GM21576 (cell line): ENCODE results near the gene PAPOLB.
"Not testable (repeated sequence)": the region's sequence is repeated elsewhere in the genome, so short reads cannot be mapped to it uniquely, and the experiment has no call there.

Source experiments
- ATAC-seq: cut with Tn5 transposase; IDR thresholded peaks from one replicate; pipeline ENCODE4 v1.9.1; 2021; ENCODE audit warnings: mild to moderate bottlenecking, moderate library complexity; ENCODE audit not compliant: unreplicated experiment

The PAPOLB gene

DNA sequence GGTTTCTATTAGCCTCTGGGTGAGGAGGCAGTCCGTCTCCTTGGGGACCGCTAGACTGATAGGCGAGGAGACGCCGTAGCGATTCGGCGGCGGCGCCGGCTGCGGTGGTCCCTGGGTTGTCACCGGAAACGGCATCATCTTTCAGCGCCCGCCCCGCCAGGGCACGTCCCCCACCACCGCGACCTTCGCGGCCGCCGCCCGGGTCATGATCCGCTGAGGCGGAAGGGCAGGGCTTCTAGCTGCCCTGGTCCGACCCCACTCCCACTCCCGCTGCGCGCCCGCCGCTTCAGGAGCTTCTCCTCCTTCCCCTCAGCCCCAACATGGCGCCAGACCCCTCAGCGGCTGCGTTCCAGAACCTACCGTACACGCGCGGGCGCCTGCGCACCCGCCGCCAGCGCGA, at the start of gene PAPOLB:
PAPOLB (minus strand) TSS at position 358 of the 400 bp plus-strand sequence; CDS start at position 138, 220 bp downstream.
- no peak for ATAC-seq

DNA sequence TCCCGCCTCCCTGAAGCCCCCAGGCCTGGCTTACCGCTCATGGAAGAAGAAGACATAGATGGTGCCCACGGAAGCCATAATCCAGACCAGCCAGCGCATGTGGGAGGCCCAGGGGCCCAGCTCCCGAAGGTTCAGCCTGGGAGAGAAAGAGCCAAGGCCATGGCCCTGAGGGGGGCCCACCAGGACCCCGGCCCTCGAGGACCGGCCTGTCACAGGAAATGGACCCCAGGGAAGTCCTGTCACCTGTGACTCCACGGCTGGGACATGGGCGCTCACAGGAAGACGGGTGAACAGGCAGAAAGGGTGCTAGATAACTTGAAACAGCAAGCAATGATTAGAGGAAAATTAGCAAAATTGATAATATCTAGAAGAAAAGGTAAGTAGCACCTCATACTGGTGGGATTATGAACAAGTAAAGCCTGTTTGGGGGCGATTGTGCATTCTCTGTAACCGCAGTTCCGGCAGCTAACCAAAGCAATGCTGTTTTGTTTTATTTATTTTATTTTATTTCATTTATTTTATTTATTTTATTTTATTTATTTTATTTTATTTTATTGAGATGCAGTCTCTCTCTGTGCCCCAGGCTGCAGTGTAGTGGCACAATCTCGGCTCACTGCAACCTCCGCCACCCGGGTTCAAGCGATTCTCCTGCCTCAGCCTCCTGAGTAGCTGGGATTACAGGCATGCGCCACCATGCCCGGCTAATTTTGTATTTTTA, 49.4 kb upstream of the PAPOLB start:
- ATAC-seq: no peak

DNA sequence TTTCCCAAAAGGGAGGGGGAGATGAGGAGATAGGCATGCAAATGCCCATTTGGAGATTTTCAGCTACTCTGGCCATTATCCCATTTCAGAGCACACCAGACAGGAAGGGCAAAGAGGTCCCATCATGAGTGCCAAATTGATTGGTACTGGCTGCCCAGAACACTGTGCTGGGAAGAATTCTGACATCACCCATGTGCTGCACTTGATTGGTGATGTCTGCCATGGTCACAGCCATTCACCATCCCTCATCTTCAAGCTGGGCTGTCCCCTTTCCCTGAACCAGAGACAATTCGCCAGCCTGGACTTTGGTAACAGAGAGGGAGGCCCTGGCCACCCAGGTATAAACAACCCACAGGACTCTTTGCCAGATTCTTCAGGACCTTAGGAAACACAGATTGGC, 44.9 kb upstream of the PAPOLB start:
- no peak for ATAC-seq

DNA sequence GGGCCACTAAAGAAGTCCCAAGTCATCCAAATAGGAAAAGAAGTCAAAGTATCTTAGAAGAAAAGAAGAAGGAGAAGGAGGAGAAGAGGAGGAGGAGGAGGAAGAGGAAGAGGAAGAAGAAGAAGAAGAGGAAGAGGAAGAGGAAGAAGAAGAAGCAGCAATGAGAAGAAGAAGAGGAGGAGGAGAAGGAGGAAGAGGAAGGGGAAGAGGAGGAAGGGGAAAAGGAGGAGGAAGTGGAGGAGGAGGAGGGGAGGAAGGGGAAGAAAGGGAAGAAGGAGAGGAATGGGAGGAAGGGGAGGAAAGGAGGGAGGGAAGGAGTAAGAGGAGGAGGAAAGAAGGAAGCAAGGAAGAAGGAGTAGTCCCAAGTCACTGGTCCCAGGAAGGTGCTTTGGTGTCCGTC, 43.3 kb upstream of the PAPOLB start:
- ATAC-seq: no peak

DNA sequence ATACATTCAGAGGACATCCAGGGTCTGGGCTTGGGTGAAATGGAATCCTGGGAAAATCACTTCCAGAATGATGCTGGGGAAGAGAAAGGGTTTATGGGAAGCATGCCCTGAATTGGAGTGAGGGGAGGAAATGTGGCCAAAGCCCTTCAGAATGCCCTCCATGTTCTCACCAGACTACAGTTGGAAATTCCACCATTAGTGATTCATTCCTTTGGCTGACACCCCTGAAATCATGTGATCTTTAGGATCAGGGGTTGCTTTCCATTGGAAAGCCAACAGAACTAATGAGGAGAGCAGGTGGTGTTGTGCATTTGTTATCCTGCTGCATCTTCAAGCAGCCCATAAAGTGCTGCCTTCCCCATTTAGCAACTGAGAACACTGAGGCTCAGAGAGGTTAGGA, 42.5 kb upstream of the PAPOLB start:
- no peak for ATAC-seq

DNA sequence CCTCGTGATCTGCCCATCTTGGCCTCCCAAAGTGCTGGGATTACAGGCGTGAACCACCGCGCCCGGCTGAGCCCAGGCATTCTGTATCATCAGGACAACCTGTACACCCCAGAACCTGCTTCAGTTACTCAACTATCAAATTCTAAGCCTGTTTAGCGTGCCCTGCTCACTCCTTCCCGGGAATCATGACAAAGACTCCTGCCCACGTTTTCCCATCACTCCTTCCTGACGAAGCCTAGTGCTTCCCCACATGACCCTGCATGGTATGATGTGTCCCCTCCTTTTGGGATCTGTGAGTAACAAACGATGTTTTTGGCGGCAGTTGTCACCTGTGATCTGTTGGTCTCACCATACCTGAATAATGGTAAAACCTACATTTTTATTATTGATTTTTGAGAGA, 33.9 kb upstream of the PAPOLB start:
- ATAC-seq: no peak

DNA sequence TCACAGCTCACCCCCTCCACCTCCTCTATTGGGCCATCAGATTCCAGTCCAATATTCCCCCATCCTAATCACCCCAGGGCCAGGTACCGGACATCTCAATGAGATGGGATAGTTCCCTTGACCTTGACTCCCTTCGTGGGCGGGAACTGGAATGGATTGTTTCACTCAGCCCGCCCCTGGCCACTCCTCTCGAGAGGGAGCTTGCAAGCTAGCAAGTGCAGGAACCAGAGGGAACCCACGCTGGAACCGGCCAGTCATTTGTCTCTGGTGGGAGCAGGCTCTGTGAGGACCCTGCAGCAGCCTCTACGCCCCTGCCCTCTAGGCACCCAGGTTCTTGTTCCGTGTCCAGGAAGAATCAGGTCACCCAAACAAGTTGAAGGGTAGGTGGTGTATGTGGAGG, 32.7 kb upstream of the PAPOLB start:
- ATAC-seq: no peak

DNA sequence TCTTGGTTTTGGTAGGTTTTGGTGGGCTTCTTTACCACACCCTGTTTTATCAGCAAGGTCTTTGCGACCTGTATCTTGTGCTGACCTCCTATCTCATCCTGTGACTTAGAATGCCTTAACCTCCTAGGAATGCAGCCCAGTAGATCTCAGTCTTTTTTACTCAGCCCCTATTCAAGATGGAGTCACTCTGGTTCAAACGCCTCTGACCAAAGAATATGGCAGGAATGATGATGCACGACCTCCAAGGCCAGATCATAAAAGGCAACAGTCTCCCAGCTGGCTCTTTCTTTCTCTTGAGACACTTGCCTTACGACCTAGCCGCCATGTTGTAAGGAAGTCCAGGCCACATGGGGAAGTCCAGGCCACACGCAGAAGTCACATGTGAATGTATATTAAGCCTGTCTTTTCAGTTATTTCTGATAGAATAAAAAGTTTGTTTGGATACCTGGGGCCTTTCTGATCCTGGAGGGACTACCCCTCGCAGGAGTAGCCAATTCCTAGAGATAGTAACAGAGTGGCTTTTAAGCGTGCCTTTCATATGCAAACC, 32.2 kb upstream of the PAPOLB start:
- no peak for ATAC-seq

DNA sequence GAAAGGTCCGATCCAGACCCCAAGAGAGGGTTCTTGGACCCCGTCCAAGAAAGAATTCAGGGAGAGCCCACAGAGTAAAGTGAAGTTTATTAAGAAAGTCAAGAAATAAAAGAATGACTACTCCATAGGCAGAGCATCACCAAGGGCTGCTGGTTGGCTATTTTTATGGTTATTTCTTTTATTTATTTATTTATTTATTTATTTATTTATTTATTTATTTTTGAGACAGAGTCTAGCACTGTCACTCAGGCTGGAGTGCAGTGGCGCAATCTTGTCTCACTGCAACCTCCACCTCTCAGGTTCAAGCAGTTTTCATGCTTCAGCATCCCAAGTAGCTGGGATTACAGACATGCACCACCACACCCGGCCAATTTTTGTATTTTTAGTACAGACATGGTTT, 31.4 kb upstream of the PAPOLB start:
- not testable (repeated sequence) for ATAC-seq

DNA sequence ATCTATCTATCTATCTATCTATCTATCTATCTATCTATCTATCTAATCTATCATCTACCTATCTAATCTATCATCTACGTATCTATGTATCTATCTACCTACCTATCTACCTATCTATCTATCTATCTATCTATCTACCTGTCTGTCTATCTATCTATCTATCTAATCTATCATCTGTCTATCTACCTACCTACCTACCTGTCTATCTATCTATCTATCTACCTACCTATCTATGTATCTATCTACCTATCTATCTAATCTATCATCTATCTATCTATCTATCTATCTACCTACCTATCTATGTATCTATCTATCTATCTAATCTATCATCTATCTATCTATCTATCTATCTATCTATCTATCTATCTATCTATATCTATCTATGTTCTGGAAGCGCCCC, 29.7 kb upstream of the PAPOLB start:
- ATAC-seq: not testable (repeated sequence)

DNA sequence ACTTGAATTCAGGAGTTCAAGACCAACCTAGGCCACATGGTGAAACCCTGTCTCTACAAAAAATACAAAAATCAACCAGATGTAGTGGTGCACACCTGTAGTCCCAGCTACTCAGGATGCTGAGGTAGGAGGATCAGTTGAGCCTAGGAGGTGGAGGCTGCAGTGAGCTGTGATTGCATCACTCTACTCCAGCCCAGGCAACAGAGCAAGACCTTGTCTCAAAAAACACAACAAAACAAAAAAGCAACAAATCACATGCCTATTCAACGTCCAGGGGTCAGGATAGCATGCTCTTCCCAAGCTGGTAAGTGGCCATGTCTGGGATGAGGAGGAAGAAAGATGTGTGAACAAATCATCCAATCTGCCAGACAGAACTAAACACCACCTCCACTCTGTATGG, 27.9 kb upstream of the PAPOLB start:
- ATAC-seq: no peak

DNA sequence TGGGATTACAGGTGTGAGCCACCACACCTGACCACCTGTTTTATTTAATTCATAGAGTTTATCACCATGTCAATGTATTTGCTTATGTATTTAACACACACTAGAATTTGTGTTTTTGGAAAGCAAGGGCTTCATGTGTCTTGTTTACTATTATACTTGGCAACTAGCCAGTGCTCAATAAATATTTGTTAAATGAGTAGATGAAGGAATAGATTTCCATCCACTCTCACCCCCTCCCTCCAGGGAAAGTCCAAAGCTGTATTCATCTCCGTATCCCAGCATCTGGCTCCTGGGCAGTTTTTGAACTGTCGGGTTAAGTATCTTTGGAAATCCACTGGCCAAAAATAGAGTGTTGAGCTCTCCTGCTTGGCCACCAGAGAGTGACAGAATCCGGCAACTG, 26.3 kb upstream of the PAPOLB start:
- no peak for ATAC-seq

DNA sequence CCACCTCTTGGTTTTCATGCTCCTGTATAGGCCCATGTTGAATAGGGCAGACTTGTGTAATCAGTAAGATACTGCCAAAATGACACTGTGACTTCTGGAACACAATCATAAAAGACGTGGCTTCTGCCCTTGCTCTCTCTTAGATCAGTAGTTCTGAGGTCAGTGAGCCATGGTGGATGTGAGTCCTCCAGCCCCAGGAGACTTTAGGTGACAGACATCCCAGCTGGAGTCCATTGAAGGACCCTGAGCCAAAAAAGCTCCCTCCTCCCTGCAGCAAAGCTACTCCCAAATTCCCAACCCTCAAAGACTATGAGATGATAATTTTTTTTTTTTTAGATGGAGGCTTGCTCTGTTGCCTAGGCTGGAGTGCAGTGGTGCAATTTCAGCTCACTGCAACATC, 24.8 kb upstream of the PAPOLB start:
- no peak for ATAC-seq

DNA sequence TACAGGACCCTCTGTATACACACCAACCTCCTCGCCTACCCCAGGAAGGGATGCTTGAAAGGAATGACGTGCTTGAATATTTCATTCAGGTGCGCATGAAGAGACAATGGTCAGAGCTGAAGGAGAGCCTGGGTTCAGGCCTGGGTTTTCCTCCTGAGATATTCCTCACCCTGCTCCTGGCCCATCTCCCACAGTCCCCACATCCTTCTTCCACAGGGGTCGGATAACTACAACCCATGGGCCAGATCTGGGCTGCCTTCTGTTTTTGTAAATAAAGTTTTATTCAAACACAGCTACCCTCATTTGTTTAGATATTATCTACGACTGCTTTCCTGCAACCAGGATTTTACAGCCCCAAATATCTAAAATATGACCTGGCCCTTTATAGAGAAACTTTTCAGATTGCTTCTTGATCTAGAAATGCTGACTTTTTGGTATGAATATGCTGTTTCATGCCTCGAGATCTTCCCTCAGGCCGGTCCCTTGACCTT, 23.5 kb upstream of the PAPOLB start:
- no peak for ATAC-seq

DNA sequence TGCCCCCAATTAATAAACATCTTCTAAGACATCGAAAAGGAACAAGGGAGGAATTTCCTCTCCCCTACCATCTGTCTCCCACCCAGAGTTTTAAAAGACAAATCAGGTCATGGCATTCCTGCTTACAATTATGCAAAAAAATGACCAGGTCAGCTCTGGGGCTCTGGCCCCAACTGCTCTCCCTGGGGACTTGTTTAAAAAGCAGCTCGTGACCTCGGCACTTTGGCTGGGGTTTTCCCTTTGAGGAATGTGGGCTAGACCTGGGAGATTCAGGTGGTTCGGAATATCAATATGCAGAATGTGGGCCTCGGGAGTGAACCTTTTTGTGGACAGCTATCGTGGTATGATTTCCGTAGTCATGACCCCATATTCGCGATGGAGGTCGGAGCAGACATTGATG, 22.3 kb upstream of the PAPOLB start:
- no peak for ATAC-seq

DNA sequence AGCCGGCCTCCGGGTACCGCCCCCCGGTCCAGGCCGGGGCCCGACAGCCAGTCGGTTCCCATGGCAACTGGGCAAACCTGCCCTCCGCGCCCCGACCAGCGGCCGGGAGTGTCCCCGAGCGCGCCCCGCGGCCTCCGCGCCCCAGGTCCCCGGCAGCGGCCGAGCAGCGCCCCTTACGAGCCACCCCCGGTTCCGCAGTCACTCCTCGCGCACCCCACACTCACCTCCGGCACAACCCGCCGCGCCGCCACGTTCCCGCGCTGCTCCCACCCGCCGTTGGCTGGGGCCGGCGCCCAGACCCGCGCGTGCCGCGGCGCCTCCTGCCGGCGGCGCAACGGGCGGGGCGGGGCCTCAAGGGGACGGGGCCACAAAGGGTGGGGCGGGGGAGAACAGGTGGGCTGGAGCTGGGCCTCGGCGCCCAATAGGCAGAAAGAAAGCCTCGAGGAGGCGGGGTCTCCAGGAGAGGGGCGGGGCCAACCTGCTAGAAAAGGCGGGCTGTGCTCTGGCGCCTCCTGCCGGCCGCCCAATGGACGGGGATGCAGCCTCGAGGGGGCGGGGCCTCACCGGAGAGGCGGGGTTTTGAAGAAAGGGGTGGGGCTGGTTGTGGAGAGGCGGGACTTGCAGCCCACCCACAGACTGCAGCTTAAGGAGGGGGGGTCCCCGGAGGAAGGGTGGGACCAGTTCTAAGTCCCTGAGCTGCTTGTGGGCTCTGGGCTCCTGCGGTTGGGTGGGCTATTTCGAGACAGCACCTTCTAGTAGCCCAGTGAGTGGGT, 21.7 kb upstream of the PAPOLB start, which contains the start of gene RADIL:
RADIL (minus strand) TSS at position 345 of the 773 bp plus-strand sequence. CDS start 5,577 bp downstream, outside the sequence.
- ATAC-seq: peak; percentile 90

DNA sequence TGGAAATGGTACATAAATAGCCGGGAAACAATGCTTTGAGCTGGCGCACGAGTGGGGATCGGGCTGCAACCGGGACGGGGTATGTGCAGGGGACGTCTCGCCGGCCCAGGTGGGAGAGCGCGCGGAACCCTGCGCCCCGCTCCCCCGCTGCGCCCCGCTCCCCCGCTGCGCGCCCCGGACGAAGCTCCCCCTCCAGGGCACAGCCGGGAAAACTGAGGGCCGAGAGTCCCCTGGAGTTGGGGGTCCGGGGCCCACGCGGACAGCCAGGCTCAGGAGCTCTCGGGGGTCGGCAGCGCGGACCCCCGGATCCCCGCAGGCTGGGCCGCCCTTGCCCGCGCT, 21.2 kb upstream of the PAPOLB start:
- ATAC-seq: no peak

DNA sequence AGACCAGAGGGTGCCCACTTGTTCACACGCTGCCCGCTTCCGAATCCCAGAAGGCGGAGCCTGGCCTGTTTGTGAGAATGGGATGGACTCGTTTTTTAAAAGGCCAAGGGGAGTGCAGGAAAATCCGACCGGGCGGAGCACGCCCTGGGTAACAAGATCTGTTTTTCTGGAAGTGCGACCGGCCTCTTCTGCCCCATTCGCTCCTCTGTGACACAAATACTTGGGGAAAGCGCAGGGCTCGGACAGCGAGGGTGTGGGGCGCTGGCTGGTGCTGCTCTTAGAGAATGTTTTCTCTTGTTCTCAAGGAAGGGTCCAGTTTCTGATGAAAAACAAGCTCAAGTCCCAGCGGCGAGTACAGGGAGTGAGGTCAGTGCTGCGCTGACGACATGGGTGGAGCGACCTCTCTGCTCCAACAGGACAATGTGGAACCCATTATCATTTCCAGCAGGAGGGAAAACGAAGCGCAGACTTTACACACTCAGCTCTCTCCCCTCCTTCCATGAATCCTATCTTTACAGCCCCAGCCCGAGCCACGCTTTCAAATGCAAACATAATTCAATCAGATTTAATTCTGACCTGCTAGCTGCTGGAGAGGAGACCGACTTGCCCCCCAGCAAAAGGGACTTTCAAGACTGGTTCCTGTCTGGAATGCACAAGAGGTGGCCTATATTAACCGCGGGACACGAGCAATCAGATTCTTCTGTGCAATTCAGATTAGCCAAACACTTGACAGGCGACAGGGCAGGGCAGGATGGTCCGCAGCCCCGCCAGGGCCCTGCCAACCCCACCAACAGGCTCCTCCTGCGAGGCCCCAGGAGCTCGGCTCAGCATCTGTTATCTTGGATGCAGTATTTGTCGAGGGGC, 20.6 kb upstream of the PAPOLB start:
- ATAC-seq: no peak

DNA sequence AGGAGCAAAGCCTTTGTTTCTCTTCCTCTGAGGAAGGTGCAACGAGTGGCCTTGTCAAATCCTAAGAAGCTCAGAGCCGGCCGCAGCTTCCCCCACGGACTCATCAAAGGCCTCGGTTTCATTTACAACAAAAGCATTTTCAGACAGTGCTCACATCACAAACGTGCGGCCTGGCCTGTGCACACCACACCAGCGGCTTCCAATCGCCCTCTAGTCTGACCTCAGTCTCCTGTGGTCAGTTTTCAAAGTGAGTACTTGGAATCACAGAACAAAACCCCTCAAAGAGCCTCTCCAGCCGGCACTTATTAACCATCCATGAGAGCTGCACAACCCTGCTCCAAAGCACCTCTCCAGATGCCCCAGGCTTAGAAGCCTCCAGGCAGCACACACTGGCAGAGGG, 18.4 kb upstream of the PAPOLB start:
- no peak for ATAC-seq

DNA sequence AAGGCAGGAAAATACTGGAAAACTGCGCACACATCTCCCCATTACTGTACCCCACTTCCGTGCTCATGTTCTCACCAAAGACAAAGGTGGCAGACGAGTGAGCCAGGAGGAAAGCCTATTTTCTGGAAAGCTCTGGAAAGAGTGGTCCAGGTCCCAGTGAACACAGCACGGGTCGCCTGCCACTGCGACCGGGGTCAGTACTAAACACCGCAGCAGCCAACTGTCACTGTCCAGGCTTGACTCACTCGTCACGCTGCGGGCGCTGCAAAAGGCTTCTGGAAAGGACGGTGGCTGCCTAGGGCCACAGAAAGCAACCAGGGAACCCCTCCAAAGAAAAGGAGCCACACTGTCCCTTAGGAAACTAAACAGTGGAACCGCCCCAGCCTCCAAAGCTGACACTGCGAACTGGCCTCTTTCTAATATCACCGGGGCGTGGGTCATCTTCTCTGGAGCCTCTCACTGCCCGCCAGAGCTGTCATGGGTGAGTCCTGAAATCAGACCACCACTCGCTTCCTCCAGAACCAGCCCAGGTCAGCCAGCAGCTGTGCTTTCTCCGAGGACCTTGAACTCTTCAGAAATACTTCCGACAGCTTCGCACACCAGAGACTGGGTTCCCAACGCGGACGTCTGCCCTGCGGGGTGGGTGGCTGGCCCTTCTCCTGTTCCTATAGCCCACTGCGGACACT, 17.7 kb upstream of the PAPOLB start:
- no peak for ATAC-seq
